A549 (cell line): Measurements from ENCODE around the gene CHN1. TPM values are rescaled to one million over a fixed set of nuclear protein-coding genes. Genes with fewer than 3 reads are reported as not detected.

Experiments used
- ATAC-seq, 2 experiments: fragments of 200-7000 bp in 1 of 2; fragments of >200 bp in 1 of 2; cut with Nextera tagmentation in 1 of 2; cut with Tn5 transposase in 1 of 2; 3 replicates each; pipeline versions ENCODE4 v1.8.0 to v1.9.1; 2018 to 2020; ENCODE audit warnings: mild to moderate bottlenecking in 1 of 2, moderate library complexity in 1 of 2
- CTCF ChIA-PET: fragments of 300-600 bp; sonication (Branson Sonifier 250); formaldehyde crosslinking; extraction: SDS; loops from one replicate; lab custom pipeline; 2021; ENCODE audit warnings: antibody characterized with exemption, inconsistent platforms; lab: Yijun Ruan, JAX
- POLR2A ChIA-PET: fragments of 350-600 bp; formaldehyde crosslinking; extraction: SDS; loops from one replicate; lab custom pipeline; 2021; ENCODE audit warnings: antibody characterized with exemption, inconsistent platforms; lab: Yijun Ruan, JAX
- DNase-seq, 2 experiments: peaks; one replicate each; pipeline versions ENCODE4 v3.0.0 to v3.0.0-alpha.2; 2011 to 2016; ENCODE audit warnings: low read depth in 1 of 2, low spot score in 1 of 2
- FAIRE-seq: peaks from 2 replicates; lab custom pipeline; 2011; peaks lifted over from hg19 to GRCh38; lab: Jason Lieb, UNC
- H3K27ac ChIP-seq, 2 experiments: fragments of >200 bp; sonication (Bioruptor Twin); formaldehyde crosslinking; 3 replicates each; pipeline ENCODE4 v1.5.1; 2016 to 2017
- H3K4me1 ChIP-seq: fragments of >200 bp; sonication (Bioruptor Twin); formaldehyde crosslinking; 3 replicates; pipeline ENCODE4 v1.6.1; 2016
- H3K4me2 ChIP-seq: fragments of >200 bp; sonication (Bioruptor Twin); formaldehyde crosslinking; 3 replicates; pipeline ENCODE4 v1.6.1; 2016
- H3K4me3 ChIP-seq: fragments of >200 bp; sonication (Bioruptor Twin); formaldehyde crosslinking; 3 replicates; pipeline ENCODE4 v1.5.1; 2016
- H3K9me3 ChIP-seq: fragments of >200 bp; sonication (Bioruptor Twin); formaldehyde crosslinking; 3 replicates; pipeline ENCODE4 v1.6.1; 2016
- CEBPB ChIP-seq, 2 experiments: fragments of >200 bp in 1 of 2; sonication (Bioruptor Twin) in 1 of 2; formaldehyde crosslinking in 1 of 2; IDR thresholded peaks; 2 replicates each; pipeline ENCODE4 v1.6.1; 2012 to 2016
- E2F6 ChIP-seq: IDR thresholded peaks from 2 replicates; pipeline ENCODE4 v1.6.1; 2012; ENCODE audit warnings: low read depth, borderline replicate concordance
- EP300 ChIP-seq, 2 experiments: fragments of >200 bp; sonication (Bioruptor Twin); formaldehyde crosslinking; IDR thresholded peaks; 2 replicates in 1 of 2; 3 replicates in 1 of 2; pipeline ENCODE4 v1.6.1; 2016 to 2017
- FOSL2 ChIP-seq, 2 experiments: fragments of 450-650 bp in 1 of 2; fragments of >200 bp in 1 of 2; sonication (Bioruptor Twin) in 1 of 2; formaldehyde crosslinking; IDR thresholded peaks; 2 replicates each; pipeline versions ENCODE4 v1.5.0 to v1.6.1; 2016 to 2020; ENCODE audit warnings: mild to moderate bottlenecking in 1 of 2, moderate library complexity in 1 of 2
- HEYL ChIP-seq: fragments of 250-450 bp; sonication (Bioruptor Pico); IDR thresholded peaks from 2 replicates; pipeline ENCODE4 v1.8.0; 2021; ENCODE audit warnings: mild to moderate bottlenecking, moderate library complexity
- HMGXB4 ChIP-seq: fragments of 250-450 bp; sonication (Bioruptor Pico); IDR thresholded peaks from 2 replicates; pipeline ENCODE4 v1.5.0; 2021; ENCODE audit warnings: mild to moderate bottlenecking, moderate library complexity, borderline replicate concordance
- JUNB ChIP-seq: fragments of >200 bp; sonication (Bioruptor Twin); formaldehyde crosslinking; IDR thresholded peaks from 2 replicates; pipeline ENCODE4 v1.6.1; 2016
- KDM5A ChIP-seq: fragments of 200-600 bp; sonication (generic); IDR thresholded peaks from 2 replicates; pipeline ENCODE4 v1.6.1; 2016; ENCODE audit warnings: antibody characterized with exemption, mild to moderate bottlenecking
- MAFK ChIP-seq: fragments of 450-650 bp; IDR thresholded peaks from 2 replicates; pipeline ENCODE4 v1.6.1; 2014; ENCODE audit not compliant: partially characterized antibody
- MAX ChIP-seq: IDR thresholded peaks from 2 replicates; pipeline ENCODE4 v1.6.1; 2012
- MAZ ChIP-seq: fragments of 150-350 bp; IDR thresholded peaks from 2 replicates; pipeline ENCODE4 v1.6.1; 2014; ENCODE audit warnings: antibody characterized with exemption, low read depth, low read length, borderline replicate concordance
- NPAS2 ChIP-seq: fragments of 250-450 bp; sonication (Bioruptor Pico); IDR thresholded peaks from 2 replicates; pipeline ENCODE4 v1.8.0; 2022; ENCODE audit warnings: mild to moderate bottlenecking, moderate library complexity, borderline replicate concordance
- PBX3 ChIP-seq: IDR thresholded peaks from 2 replicates; pipeline ENCODE4 v1.6.1; 2012
- POLR2AphosphoS2 ChIP-seq: conservative IDR thresholded peaks from 2 replicates; pipeline ENCODE4 v1.6.1; 2012; ENCODE audit warnings: low read length, improper control_type of control experiment, inconsistent platforms
- RFX5 ChIP-seq: fragments of 450-650 bp; IDR thresholded peaks from 2 replicates; pipeline ENCODE4 v1.7.1; 2014; ENCODE audit warnings: antibody characterized with exemption, mild to moderate bottlenecking, moderate library complexity
- RNF2 ChIP-seq: fragments of 200-600 bp; sonication (generic); IDR thresholded peaks from 2 replicates; pipeline ENCODE4 v1.6.1; 2016; ENCODE audit warnings: low read depth, mild to moderate bottlenecking, antibody characterized with exemption, moderate library complexity, borderline replicate concordance
- SREBF2 ChIP-seq: fragments of 450-650 bp; IDR thresholded peaks from 2 replicates; pipeline ENCODE4 v1.6.1; 2014; ENCODE audit warnings: mild to moderate bottlenecking, moderate library complexity
- ZSCAN20 ChIP-seq: fragments of 250-450 bp; sonication (Bioruptor Pico); IDR thresholded peaks from 2 replicates; pipeline ENCODE4 v1.8.0; 2022; ENCODE audit warnings: mild to moderate bottlenecking, moderate library complexity
- WGBS: methylation state at CpG from one replicate; pipeline ENCODE4 v1.1.6; 2017; ENCODE audit errors: missing lambda C conversion rate; 5-methylcytosine and 5-hydroxymethylcytosine counted together
- polyA plus RNA-seq, 4 experiments: library from polyadenylated mRNA; depleted of rRNA in 3 of 4; stranded (reverse); fragments of >200 nt; fragmentation: RNase III in 1 of 4; extraction: RNeasy Plus Mini Kit Qiagen cat#74134 plus additional on column Dnase treatment in 1 of 4; gene quantifications; 2 replicates in 3 of 4; 3 replicates in 1 of 4; pipeline ENCODE4 v1.2.3, GENCODE V29; 2011 to 2017

The CHN1 gene
- polyA plus RNA-seq, 2 of the 4 experiments (the other 2 are of a cell fraction), result 20.9 to 46.6 TPM

DNA sequence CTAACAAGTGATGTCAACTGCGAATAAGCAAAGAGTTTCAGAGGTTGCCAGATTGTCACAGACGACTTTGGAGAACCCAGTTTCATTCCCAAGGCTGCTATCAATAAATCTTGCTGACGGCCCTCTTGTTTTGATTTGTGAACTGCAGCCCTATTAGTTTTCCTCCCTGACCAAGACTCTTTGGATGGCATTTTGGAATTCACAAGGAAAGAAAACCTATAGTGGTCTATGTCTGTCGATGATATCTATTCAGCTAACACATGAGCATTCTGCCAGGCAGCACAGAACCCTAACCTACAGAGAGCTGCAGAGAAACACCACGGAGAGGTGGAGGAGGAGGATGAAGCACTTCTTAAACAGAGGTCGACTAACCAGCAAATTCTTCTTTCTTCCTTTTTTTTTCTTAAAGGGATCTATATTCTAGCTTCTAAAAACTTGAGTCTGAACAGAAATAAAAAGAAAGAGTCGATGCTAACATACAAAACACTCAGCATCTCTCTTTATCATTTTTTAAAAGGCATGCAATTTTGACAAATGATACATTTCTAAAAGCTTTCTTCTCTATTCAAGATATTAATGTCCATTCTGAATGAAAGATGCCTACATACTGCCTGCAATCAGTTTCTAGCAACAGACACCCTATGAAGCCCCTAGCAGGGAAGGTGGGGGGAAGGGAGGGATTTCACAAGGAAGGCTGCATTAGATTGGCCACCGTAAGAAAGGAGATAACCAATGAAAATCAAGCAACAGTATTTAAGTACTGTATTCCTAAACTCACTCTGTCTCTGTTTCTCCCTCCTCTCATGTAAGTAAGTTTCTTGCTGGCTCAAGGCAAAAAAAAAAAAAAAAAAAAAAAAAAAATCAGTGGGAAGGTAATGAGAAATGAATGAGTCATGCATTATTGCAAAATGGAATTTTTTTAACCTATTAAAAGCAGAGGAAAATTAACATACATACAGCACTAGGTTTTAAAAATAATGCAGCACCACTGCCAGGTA lies 157.9 kb downstream of the CHN1 start:
- Histone ChIP-seq H3K4me2 (peak overlapping the region; percentile 39; the same call in 2 of the 3 replicates), H3K4me1 (peaks cover 14% of the 10 kb centered on the region), H3K4me3 (no peak overlapping the region), H3K27ac (no peak overlapping the region), H3K9me3 (no peaks in the 10 kb centered on the region)
- ChIA-PET CTCF (interaction anchor here (1.1 to 1.3 kb wide), 2 partner anchors 12 to 76 kb away, joined by 3 read pairs; no protein-coding TSS in a partner anchor), POLR2A (no interaction called here)
- ATAC-seq, result peak in 1 of 2 experiments; percentile 55; a peak in 3 of 6 replicates
- no peak for FAIRE-seq
- peak in 1 of 2 experiments; percentile 20 for DNase-seq
- WGBS, result 68% methylated on average over 8 of the region's 8 CpGs
- TF ChIP-seq JUNB, result no peak
- peak; percentile 44 to 69; a peak in 3 of 4 replicates for TF ChIP-seq CEBPB (IDR thresholded peaks at IDR 0.05)
- peak; percentile 47; the same call in 1 of the 2 replicates for TF ChIP-seq FOSL2 (IDR thresholded peaks at IDR 0.05)
- peak; percentile 65; the same call in 1 of the 2 replicates for TF ChIP-seq FOSL2 (CRISPR knock-in tag; IDR thresholded peaks at IDR 0.05)

DNA sequence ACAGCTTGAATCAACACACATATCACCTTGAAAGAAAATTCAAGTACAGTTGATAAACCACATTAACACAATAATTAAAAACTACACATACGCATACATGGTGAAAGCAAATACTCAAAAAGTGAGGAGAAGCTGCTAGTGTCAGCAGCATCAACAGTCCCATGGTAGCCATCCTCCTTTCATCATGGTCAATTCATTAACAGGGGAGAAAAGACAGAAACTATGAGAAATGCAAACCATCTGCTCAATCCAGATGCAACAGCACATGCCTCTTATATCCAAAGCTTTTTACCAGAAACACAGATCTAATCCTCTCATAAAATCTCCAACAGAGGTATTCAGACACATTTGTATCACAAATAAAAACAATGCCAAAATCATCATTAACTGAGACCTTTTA lies 159.0 kb downstream of the CHN1 start:
- 100% methylated on average over 1 of the region's 1 CpG for WGBS
- H3K4me2 ChIP-seq, result no peak overlapping the region
- TF ChIP-seq POLR2AphosphoS2, result no peak
- no peak for TF ChIP-seq SREBF2
- no peak for TF ChIP-seq KDM5A
- TF ChIP-seq NPAS2 (CRISPR knock-in tag), result no peak
- TF ChIP-seq MAFK, result no peak
- no peak for TF ChIP-seq ZSCAN20 (CRISPR knock-in tag)
- TF ChIP-seq MAX, result no peak
- TF ChIP-seq EP300 (IDR thresholded peaks at IDR 0.05), result no peak
- no peak for TF ChIP-seq HMGXB4 (CRISPR knock-in tag)
- TF ChIP-seq RFX5, result no peak
- TF ChIP-seq PBX3, result no peak
- TF ChIP-seq E2F6, result no peak
- no peak for TF ChIP-seq RNF2
- TF ChIP-seq HEYL (CRISPR knock-in tag), result no peak
- no peak for TF ChIP-seq MAZ
- DNase-seq (no peak), FAIRE-seq (no peak), ATAC-seq (no peak)
- no peak overlapping the region for H3K27ac ChIP-seq
- ChIA-PET CTCF (no interaction called here), POLR2A (no interaction called here)
- H3K9me3 ChIP-seq, result no peaks in the 10 kb centered on the region
- peaks cover 14% of the 10 kb centered on the region for H3K4me1 ChIP-seq
- H3K4me3 ChIP-seq, result no peak overlapping the region
